DND-41 (cell line): ENCODE data around the gene C14orf180.

Source experiments
- ATAC-seq: fragments of 200-7000 bp; cut with Tn5 transposase; 3 replicates; pipeline ENCODE4 v1.9.1; 2021; ENCODE audit warnings: low read depth; ENCODE audit not compliant: insufficient read depth
- DNase-seq: peaks from one replicate; pipeline ENCODE4 v3.0.0-alpha.2; 2020
- H2AFZ ChIP-seq: 2 replicates; pipeline ENCODE4 v1.6.0; 2012; ENCODE audit warnings: low read depth, low read length
- H3K27ac ChIP-seq: 2 replicates; pipeline ENCODE4 v1.5.1; 2012; ENCODE audit warnings: low read length, inconsistent platforms
- H3K27me3 ChIP-seq: fragments of 200-600 bp; sonication (generic); 2 replicates; pipeline ENCODE4 v1.6.0; 2012; ENCODE audit warnings: low read length, mild to moderate bottlenecking, inconsistent platforms; ENCODE audit not compliant: insufficient read depth, poor library complexity
- H3K36me3 ChIP-seq: 2 replicates; pipeline ENCODE4 v1.5.1; 2012; ENCODE audit warnings: low read length, inconsistent platforms; ENCODE audit not compliant: insufficient read depth
- H3K4me1 ChIP-seq: 2 replicates; pipeline ENCODE4 v1.5.1; 2012; ENCODE audit warnings: mild to moderate bottlenecking, low read length; ENCODE audit not compliant: insufficient read depth
- H3K4me2 ChIP-seq: 2 replicates; pipeline ENCODE4 v1.6.0; 2012; ENCODE audit warnings: mild to moderate bottlenecking, moderate library complexity, low read length, inconsistent platforms; ENCODE audit not compliant: insufficient read depth
- H3K4me3 ChIP-seq, 2 experiments: fragments of 200-600 bp in 1 of 2; shearing (Covaris generic) in 1 of 2; 2 replicates each; pipeline ENCODE4 v1.5.1; 2012 to 2016; ENCODE audit warnings: inconsistent platforms in 2 of 2, low read length in 2 of 2, mild to moderate bottlenecking in 2 of 2, low read depth in 1 of 2, moderate library complexity in 1 of 2
- H3K79me2 ChIP-seq: 2 replicates; pipeline ENCODE4 v1.6.0; 2012; ENCODE audit warnings: low read length, inconsistent platforms; ENCODE audit not compliant: insufficient read depth
- H3K9ac ChIP-seq: 2 replicates; pipeline ENCODE4 v1.6.0; 2012; ENCODE audit warnings: low read depth, mild to moderate bottlenecking, inconsistent platforms, low read length, moderate library complexity
- H3K9me3 ChIP-seq: 2 replicates; pipeline ENCODE4 v1.5.1; 2012; ENCODE audit warnings: low read length, moderate library complexity, mild to moderate bottlenecking, inconsistent platforms; ENCODE audit not compliant: insufficient read depth, severe bottlenecking
- H4K20me1 ChIP-seq: 2 replicates; pipeline ENCODE4 v1.6.0; 2012; ENCODE audit warnings: low read length; ENCODE audit not compliant: insufficient read depth
- CTCF ChIP-seq: IDR thresholded peaks from 2 replicates; pipeline ENCODE4 v1.5.1; 2012; ENCODE audit warnings: borderline replicate concordance, low read length, moderate library complexity, mild to moderate bottlenecking; ENCODE audit not compliant: poor library complexity, severe bottlenecking; ENCODE audit errors: extremely low read depth
- EZH2 ChIP-seq: IDR thresholded peaks from 3 replicates; pipeline ENCODE4 v1.6.1; 2012; ENCODE audit warnings: borderline replicate concordance, low read depth, mild to moderate bottlenecking, moderate library complexity, low read length, inconsistent platforms; ENCODE audit not compliant: severe bottlenecking

C14orf180 gene

GRCh38 chr14:104560586-104560945 lies 19.0 kb upstream of the C14orf180 start:
- Histone ChIP-seq H3K79me2 (no peaks in the 10 kb centered on the region), H4K20me1 (peaks cover 25% of the 10 kb centered on the region), H3K36me3 (no peaks in the 10 kb centered on the region), H3K4me2 (no peak overlapping the region), H3K27ac (no peak overlapping the region), H2AFZ (no peak overlapping the region), H3K4me3 (no peak overlapping the region), H3K27me3 (peaks cover 19% of the 10 kb centered on the region), H3K9me3 (no peaks in the 10 kb centered on the region), H3K9ac (no peak overlapping the region), H3K4me1 (no peaks in the 10 kb centered on the region)
- DNase-seq (no peak), ATAC-seq (no peak)
- no peak for TF ChIP-seq EZH2
- no peak for TF ChIP-seq CTCF

- peaks cover 26% of the 10 kb centered on the region for H4K20me1 ChIP-seq
- no peak overlapping the region for H3K9ac ChIP-seq
- H3K36me3 ChIP-seq = no peaks in the 10 kb centered on the region
- H3K4me2 ChIP-seq = no peak overlapping the region
- ATAC-seq = no peak
- no peak for DNase-seq
- no peak overlapping the region for H3K4me3 ChIP-seq
- H3K4me1 ChIP-seq = no peaks in the 10 kb centered on the region
- H3K9me3 ChIP-seq = no peaks in the 10 kb centered on the region
- H3K27ac ChIP-seq = no peak overlapping the region
- no peaks in the 10 kb centered on the region for H3K79me2 ChIP-seq
- peaks cover 19% of the 10 kb centered on the region for H3K27me3 ChIP-seq
- no peak for TF ChIP-seq CTCF
- no peak for TF ChIP-seq EZH2
- no peak overlapping the region for H2AFZ ChIP-seq
Measured at GRCh38 chr14:104561124-104561557, 18.4 kb upstream of the C14orf180 start.

GRCh38 chr14:104561632-104562495 lies 17.7 kb upstream of the C14orf180 start:
- DNase-seq = no peak
- Histone ChIP-seq H3K4me2 (no peak overlapping the region), H3K9me3 (no peaks in the 10 kb centered on the region)

More at GRCh38 chr14:104561632-104562495, 17.7 kb upstream of the C14orf180 start:
- no peak overlapping the region for H3K27ac ChIP-seq
- no peaks in the 10 kb centered on the region for H3K4me1 ChIP-seq
- H3K36me3 ChIP-seq = no peaks in the 10 kb centered on the region
- peaks cover 28% of the 10 kb centered on the region for H4K20me1 ChIP-seq
- no peak overlapping the region for H3K9ac ChIP-seq
- H3K4me3 ChIP-seq = no peak overlapping the region
- peaks cover 19% of the 10 kb centered on the region for H3K27me3 ChIP-seq
- H3K79me2 ChIP-seq = no peaks in the 10 kb centered on the region
- no peak for ATAC-seq
- H2AFZ ChIP-seq = no peak overlapping the region
- TF ChIP-seq EZH2 = no peak
- TF ChIP-seq CTCF = no peak
